DND-41 (cell line): ENCODE results near the gene DTX3L.

Experiments used
- EZH2 ChIP-seq: IDR thresholded peaks from 3 replicates; pipeline ENCODE4 v1.6.1; 2012; ENCODE audit warnings: borderline replicate concordance, low read depth, mild to moderate bottlenecking, moderate library complexity, low read length, inconsistent platforms; ENCODE audit not compliant: severe bottlenecking
- TF ChIP-seq, protein P1 (sequence below): IDR thresholded peaks from 2 replicates; pipeline ENCODE4 v1.5.1; 2012; ENCODE audit warnings: borderline replicate concordance, low read length, moderate library complexity, mild to moderate bottlenecking; ENCODE audit not compliant: poor library complexity, severe bottlenecking; ENCODE audit errors: extremely low read depth

DNA sequence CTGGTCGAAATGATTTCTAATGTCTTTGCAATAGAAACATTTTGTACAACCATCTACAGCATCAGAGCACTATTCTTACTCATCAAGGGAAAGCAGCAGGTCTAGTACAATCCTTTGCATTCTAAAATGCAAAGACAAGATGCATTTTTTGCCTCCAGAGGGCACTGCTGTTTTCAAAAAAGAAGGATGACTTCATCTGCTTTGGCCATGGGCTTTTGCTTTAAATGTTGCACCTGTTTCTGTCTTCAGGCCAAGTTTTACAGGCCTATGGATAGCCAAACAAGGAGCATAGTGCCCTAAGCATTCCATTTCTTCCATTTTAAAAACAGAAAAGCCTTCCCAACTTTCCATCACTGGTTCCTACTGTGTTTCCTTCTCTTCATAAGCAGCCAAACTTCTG lies 3.5 kb upstream of the DTX3L start:
- TF ChIP-seq, protein P1, sequence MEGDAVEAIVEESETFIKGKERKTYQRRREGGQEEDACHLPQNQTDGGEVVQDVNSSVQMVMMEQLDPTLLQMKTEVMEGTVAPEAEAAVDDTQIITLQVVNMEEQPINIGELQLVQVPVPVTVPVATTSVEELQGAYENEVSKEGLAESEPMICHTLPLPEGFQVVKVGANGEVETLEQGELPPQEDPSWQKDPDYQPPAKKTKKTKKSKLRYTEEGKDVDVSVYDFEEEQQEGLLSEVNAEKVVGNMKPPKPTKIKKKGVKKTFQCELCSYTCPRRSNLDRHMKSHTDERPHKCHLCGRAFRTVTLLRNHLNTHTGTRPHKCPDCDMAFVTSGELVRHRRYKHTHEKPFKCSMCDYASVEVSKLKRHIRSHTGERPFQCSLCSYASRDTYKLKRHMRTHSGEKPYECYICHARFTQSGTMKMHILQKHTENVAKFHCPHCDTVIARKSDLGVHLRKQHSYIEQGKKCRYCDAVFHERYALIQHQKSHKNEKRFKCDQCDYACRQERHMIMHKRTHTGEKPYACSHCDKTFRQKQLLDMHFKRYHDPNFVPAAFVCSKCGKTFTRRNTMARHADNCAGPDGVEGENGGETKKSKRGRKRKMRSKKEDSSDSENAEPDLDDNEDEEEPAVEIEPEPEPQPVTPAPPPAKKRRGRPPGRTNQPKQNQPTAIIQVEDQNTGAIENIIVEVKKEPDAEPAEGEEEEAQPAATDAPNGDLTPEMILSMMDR, result peak; percentile 81
- TF ChIP-seq EZH2, result no peak
